ENCODE data around the gene SNAPIN.

- TF ChIP-seq, protein P1, sequence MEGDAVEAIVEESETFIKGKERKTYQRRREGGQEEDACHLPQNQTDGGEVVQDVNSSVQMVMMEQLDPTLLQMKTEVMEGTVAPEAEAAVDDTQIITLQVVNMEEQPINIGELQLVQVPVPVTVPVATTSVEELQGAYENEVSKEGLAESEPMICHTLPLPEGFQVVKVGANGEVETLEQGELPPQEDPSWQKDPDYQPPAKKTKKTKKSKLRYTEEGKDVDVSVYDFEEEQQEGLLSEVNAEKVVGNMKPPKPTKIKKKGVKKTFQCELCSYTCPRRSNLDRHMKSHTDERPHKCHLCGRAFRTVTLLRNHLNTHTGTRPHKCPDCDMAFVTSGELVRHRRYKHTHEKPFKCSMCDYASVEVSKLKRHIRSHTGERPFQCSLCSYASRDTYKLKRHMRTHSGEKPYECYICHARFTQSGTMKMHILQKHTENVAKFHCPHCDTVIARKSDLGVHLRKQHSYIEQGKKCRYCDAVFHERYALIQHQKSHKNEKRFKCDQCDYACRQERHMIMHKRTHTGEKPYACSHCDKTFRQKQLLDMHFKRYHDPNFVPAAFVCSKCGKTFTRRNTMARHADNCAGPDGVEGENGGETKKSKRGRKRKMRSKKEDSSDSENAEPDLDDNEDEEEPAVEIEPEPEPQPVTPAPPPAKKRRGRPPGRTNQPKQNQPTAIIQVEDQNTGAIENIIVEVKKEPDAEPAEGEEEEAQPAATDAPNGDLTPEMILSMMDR (IDR thresholded peaks at IDR 0.05): no peak
- TF ChIP-seq EP300 (IDR thresholded peaks at IDR 0.05) (no peak), POLR2A (IDR thresholded peaks at IDR 0.05) (no peak), POLR2AphosphoS5 (IDR thresholded peaks at IDR 0.05) (no peak)
Observed at GRCh38 chr1:153624965-153625611, 33.4 kb upstream of the SNAPIN start.

Data from gastroesophageal sphincter (tissue), 3 donors.